ENCODE measurements around the gene IL17B.
A peak's percentile ranks its signal among the peaks of the same experiment; 100 is the strongest.

Gene IL17B

DNA sequence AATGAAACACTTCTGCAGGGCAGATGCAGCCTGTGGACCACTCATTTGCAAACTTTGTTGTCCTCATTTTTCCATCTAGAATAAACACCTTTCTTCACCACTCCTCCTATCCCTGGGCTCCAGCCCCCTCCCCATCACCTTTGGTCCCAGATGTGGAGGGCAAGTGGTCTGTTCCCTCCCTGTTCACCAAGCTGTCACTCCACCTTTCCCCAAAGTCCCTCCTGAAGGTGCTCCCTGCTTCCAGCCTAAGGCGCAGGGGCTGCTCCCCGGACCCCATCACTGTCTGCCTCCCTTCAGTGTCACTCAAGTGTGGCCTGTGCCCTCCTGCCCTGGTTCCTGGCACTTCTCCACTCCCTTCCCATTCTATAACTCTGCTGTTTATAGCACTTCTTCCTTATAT, 14.4 kb downstream of the IL17B start:
- H3K4me3 ChIP-seq (replicated peaks in 1 of 2; ENCODE audit: low read depth in 2 of 2, low read length in 2 of 2), result no peak overlapping the region
- no peak for TF ChIP-seq CTCF (IDR thresholded peaks at IDR 0.05; ENCODE audit: low read depth, low read length)
- no peak for DNase-seq (ENCODE audit: low read depth in 2 of 2)

DNA sequence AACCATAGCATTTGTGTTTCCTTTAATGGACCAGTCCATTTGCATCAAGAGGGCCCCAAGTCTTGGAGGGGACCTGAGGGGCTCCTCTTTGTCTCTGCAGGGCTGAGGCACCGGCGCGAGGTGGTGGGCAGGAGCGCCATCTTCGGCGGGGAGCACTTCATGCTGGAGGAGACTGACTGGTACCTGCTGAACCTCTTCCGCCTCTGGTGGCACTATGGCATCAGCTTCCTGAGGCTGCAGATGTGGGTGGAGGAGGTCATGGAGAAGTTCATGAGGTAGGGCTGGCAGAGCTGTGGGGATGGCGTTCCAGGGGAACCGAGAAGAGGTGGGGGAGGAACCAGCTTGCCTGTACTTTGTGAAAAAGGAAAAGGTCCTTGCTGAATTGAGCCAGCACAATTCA, 15.2 kb downstream of the IL17B start:
- no peak for TF ChIP-seq CTCF (IDR thresholded peaks at IDR 0.05; ENCODE audit: low read depth, low read length)
- H3K4me3 ChIP-seq (replicated peaks in 1 of 2; ENCODE audit: low read depth in 2 of 2, low read length in 2 of 2), result no peak overlapping the region
- no peak for DNase-seq (ENCODE audit: low read depth in 2 of 2)

DNA sequence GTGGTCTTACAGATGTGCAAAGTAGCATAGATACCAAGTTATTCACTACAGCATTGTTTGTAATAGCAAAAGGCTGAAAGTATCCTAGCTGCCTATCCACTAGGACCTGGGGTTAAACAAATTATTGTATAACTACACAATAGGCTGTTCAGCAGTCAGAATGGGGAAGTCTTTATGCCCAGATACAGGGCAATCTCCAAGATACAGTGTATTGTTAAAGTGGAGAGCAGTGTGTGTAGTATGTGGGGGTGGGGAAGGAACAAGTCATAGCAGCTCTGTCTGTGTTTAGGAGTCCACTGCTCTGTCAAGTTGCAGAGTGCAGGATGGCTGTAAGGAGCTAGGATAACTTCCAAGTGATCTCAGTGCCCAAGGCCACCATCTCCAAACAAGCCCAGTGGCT, 15.7 kb downstream of the IL17B start:
- DNase-seq (ENCODE audit: low read depth in 2 of 2), result no peak
- no peak for TF ChIP-seq CTCF (IDR thresholded peaks at IDR 0.05; ENCODE audit: low read depth, low read length)
- no peak overlapping the region for H3K4me3 ChIP-seq (replicated peaks in 1 of 2; ENCODE audit: low read depth in 2 of 2, low read length in 2 of 2)

DNA sequence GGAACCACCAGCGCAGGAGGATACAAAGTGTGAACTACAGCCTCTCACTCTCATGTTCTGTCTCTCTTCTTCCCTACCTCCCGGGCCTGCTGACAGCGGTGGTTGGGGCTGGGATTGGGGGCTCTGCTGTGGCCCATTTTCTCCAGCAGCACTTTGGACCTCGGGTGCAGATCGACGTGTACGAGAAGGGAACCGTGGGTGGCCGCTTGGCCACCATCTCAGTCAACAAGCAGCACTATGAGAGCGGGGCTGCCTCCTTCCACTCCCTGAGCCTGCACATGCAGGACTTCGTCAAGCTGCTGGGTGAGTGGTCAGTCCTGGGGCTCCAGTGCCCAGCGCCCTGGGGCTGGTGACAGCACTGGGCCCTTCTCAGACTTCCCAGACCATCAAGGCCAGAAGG, 16.6 kb downstream of the IL17B start:
- no peak overlapping the region for H3K4me3 ChIP-seq (replicated peaks in 1 of 2; ENCODE audit: low read depth in 2 of 2, low read length in 2 of 2)
- TF ChIP-seq CTCF (IDR thresholded peaks at IDR 0.05; ENCODE audit: low read depth, low read length), result no peak

DNA sequence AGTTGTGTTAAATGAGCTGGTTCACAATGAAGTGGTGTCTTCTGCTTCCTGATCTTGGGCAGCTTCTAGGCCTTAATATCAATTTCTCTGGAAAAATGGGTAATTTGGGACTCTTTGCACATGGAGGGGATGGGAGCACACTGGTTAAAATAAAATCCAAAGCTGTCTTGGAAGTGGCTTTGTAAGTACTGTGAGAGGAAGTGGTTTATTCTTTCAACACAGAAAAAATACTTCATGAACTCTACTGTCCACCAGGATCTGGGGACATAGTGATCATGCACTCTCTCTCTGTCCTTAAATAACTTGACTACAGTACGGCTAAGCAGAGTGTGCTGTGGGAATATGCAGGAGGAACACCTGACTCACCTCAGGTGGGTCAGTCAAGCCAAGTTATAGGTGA, 18.8 kb downstream of the IL17B start:
- no peak for TF ChIP-seq CTCF (IDR thresholded peaks at IDR 0.05; ENCODE audit: low read depth, low read length)
- no peak overlapping the region for H3K4me3 ChIP-seq (replicated peaks in 1 of 2; ENCODE audit: low read depth in 2 of 2, low read length in 2 of 2)
- DNase-seq (ENCODE audit: low read depth in 2 of 2), result no peak

More for the DNA sequence above, 16.6 kb downstream of the IL17B start:
- DNase-seq (ENCODE audit: low read depth in 2 of 2), result no peak

GRCh38 chr5:149358868-149359495, 20.1 kb downstream of the IL17B start:
- DNase-seq (ENCODE audit: low read depth in 2 of 2), result no peak
- H3K4me3 ChIP-seq (replicated peaks in 1 of 2; ENCODE audit: low read depth in 2 of 2, low read length in 2 of 2), result peak overlapping the region in 1 of 2 donors; percentile 83
- TF ChIP-seq CTCF (IDR thresholded peaks at IDR 0.05; ENCODE audit: low read depth, low read length), result no peak

- DNase-seq (ENCODE audit: low read depth in 2 of 2), result no peak
- H3K4me3 ChIP-seq (replicated peaks in 1 of 2; ENCODE audit: low read depth in 2 of 2, low read length in 2 of 2), result peak overlapping the region; percentile 83 to 89
These were observed 20.8 kb downstream of the IL17B start for GRCh38 chr5:149358294-149358651.

More at GRCh38 chr5:149358294-149358651, 20.8 kb downstream of the IL17B start:
- no peak for TF ChIP-seq CTCF (IDR thresholded peaks at IDR 0.05; ENCODE audit: low read depth, low read length)
